Activated CD8-positive, alpha-beta memory T cell treated with anti-CD3 and anti-CD28 coated beads, Interleukin-2, amount 50 U/mL, for 48 hours (primary cell): ENCODE measurements around the gene FRS2.
"Not testable (repeated sequence)": the region's sequence is repeated elsewhere in the genome, so short reads cannot be mapped to it uniquely, and the experiment has no call there.

Experiments used
- DNase-seq: peaks from one replicate; pipeline ENCODE4 v3.0.0-alpha.2; 2020

Gene FRS2

GRCh38 chr12:69470189-69471075 lies at the start of gene FRS2:
Gene FRS2 (plus strand): TSS chr12:69470388. CDS start chr12:69569031, 98,643 bp downstream.
- peak; percentile 91 for DNase-seq

GRCh38 chr12:69421548-69421947 lies 48.6 kb upstream of the FRS2 start:
- DNase-seq: no peak

GRCh38 chr12:69423037-69423905 lies 46.9 kb upstream of the FRS2 start:
- no peak for DNase-seq

GRCh38 chr12:69425417-69425816 lies 44.8 kb upstream of the FRS2 start:
- no peak for DNase-seq

GRCh38 chr12:69428351-69429073 lies 41.7 kb upstream of the FRS2 start:
- no peak for DNase-seq

- DNase-seq: no peak
Observed at GRCh38 chr12:69430942-69431590, 39.1 kb upstream of the FRS2 start.

- no peak for DNase-seq
Observed at GRCh38 chr12:69431591-69432222, 38.5 kb upstream of the FRS2 start.

GRCh38 chr12:69433653-69434052 lies 36.5 kb upstream of the FRS2 start:
- DNase-seq: no peak

GRCh38 chr12:69435644-69436043 lies 34.5 kb upstream of the FRS2 start:
- DNase-seq: no peak

- no peak for DNase-seq
Observed at GRCh38 chr12:69437073-69437472, 33.1 kb upstream of the FRS2 start.

- no peak for DNase-seq
Observed at GRCh38 chr12:69438539-69438938, 31.6 kb upstream of the FRS2 start.

GRCh38 chr12:69440016-69440415 lies 30.2 kb upstream of the FRS2 start:
- DNase-seq: no peak

- DNase-seq: no peak
Observed at GRCh38 chr12:69440886-69441285, 29.3 kb upstream of the FRS2 start.

- DNase-seq: no peak
Observed at GRCh38 chr12:69442894-69443293, 27.3 kb upstream of the FRS2 start.

GRCh38 chr12:69443916-69444315 lies 26.3 kb upstream of the FRS2 start:
- no peak for DNase-seq

- no peak for DNase-seq
Observed at GRCh38 chr12:69447892-69448291, 22.3 kb upstream of the FRS2 start.

- not testable (repeated sequence) for DNase-seq
Observed at GRCh38 chr12:69452598-69453132, 17.5 kb upstream of the FRS2 start.

- DNase-seq: no peak
Observed at GRCh38 chr12:69456239-69456638, 13.9 kb upstream of the FRS2 start.

- no peak for DNase-seq
Observed at GRCh38 chr12:69457433-69457832, 12.8 kb upstream of the FRS2 start.

- no peak for DNase-seq
Observed at GRCh38 chr12:69459477-69459876, 10.7 kb upstream of the FRS2 start.

GRCh38 chr12:69464428-69464827 lies 5.8 kb upstream of the FRS2 start:
- no peak for DNase-seq

GRCh38 chr12:69466867-69467266 lies 3.3 kb upstream of the FRS2 start:
- no peak for DNase-seq
